ENCODE data around the gene HOXA7.
A peak's percentile ranks its signal among the peaks of the same experiment; 100 is the strongest.

HOXA7 gene

GRCh38 chr7:27158436-27159265, 2.2 kb upstream of the HOXA7 start:
- DNase-seq = no peak

- no peak for DNase-seq
Measured at GRCh38 chr7:27157702-27158431, 1.4 kb upstream of the HOXA7 start.

GRCh38 chr7:27156916-27157701, 634 bp upstream of the HOXA7 start:
- no peak for DNase-seq

- no peak for DNase-seq
Measured at GRCh38 chr7:27155816-27156507, 513 bp downstream of the HOXA7 start.

GRCh38 chr7:27154901-27155815, 1.3 kb downstream of the HOXA7 start:
- peak; percentile 57 for DNase-seq

GRCh38 chr7:27154369-27154768, 2.1 kb downstream of the HOXA7 start:
- DNase-seq = no peak

GRCh38 chr7:27153526-27153925, 2.9 kb downstream of the HOXA7 start:
- DNase-seq = no peak

GRCh38 chr7:27152816-27153442, 3.5 kb downstream of the HOXA7 start:
- DNase-seq = peak; percentile 9

GRCh38 chr7:27151931-27152815, 4.3 kb downstream of the HOXA7 start, which contains the start of gene HOXA3:
Gene HOXA3, minus strand, starts transcription at chr7:27152583. Its CDS starts 41,943 bp downstream, at chr7:27110640.
- DNase-seq = peak; percentile 15

GRCh38 chr7:27151341-27151930, 5.0 kb downstream of the HOXA7 start:
- peak; percentile 11 for DNase-seq

GRCh38 chr7:27150568-27151340, 5.7 kb downstream of the HOXA7 start:
- DNase-seq = peak; percentile 71

- DNase-seq = no peak
Measured at GRCh38 chr7:27149842-27150567, 6.5 kb downstream of the HOXA7 start.

- no peak for DNase-seq
Measured at GRCh38 chr7:27148756-27149641, 7.5 kb downstream of the HOXA7 start.

- no peak for DNase-seq
Measured at GRCh38 chr7:27148031-27148755, 8.3 kb downstream of the HOXA7 start.

GRCh38 chr7:27147199-27148030, 9.1 kb downstream of the HOXA7 start, which contains the start of gene HOXA6:
Gene HOXA6, minus strand, starts transcription at chr7:27147774. Its CDS starts 25 bp downstream, at chr7:27147749.
- DNase-seq = peak; percentile 11
